HG03354 (cell line): ENCODE results near the gene SNTB2.

Experiments used
- ATAC-seq: cut with Tn5 transposase; IDR thresholded peaks from one replicate; pipeline ENCODE4 v1.9.1; 2021; ENCODE audit warnings: mild to moderate bottlenecking; ENCODE audit not compliant: unreplicated experiment, poor library complexity, severe bottlenecking

The SNTB2 gene

GRCh38 chr16:69313469-69313868, 126.5 kb downstream of the SNTB2 start:
- no peak for ATAC-seq

GRCh38 chr16:69314534-69314933, 127.6 kb downstream of the SNTB2 start:
- no peak for ATAC-seq

- ATAC-seq = no peak
These were observed 128.7 kb downstream of the SNTB2 start for GRCh38 chr16:69315486-69316311.

GRCh38 chr16:69316595-69317034, 129.7 kb downstream of the SNTB2 start:
- no peak for ATAC-seq

- ATAC-seq = no peak
These were observed 131.4 kb downstream of the SNTB2 start for GRCh38 chr16:69318177-69318910.

- ATAC-seq = no peak
These were observed 131.9 kb downstream of the SNTB2 start for GRCh38 chr16:69318911-69319289.

- no peak for ATAC-seq
These were observed 132.4 kb downstream of the SNTB2 start for GRCh38 chr16:69319381-69319780.

- no peak for ATAC-seq
These were observed 133.1 kb downstream of the SNTB2 start for GRCh38 chr16:69319826-69320739.

GRCh38 chr16:69320740-69321073, 133.7 kb downstream of the SNTB2 start:
- ATAC-seq = no peak

GRCh38 chr16:69321080-69321479, 134.1 kb downstream of the SNTB2 start:
- ATAC-seq = no peak

- ATAC-seq = no peak
These were observed 135.4 kb downstream of the SNTB2 start for GRCh38 chr16:69322343-69322742.

GRCh38 chr16:69323415-69323814, 136.5 kb downstream of the SNTB2 start:
- no peak for ATAC-seq

- no peak for ATAC-seq
These were observed 137.1 kb downstream of the SNTB2 start for GRCh38 chr16:69324013-69324531.

GRCh38 chr16:69324585-69325253, 137.8 kb downstream of the SNTB2 start:
- ATAC-seq = no peak

- ATAC-seq = no peak
These were observed 138.8 kb downstream of the SNTB2 start for GRCh38 chr16:69325784-69326171.

- ATAC-seq = no peak
These were observed 139.4 kb downstream of the SNTB2 start for GRCh38 chr16:69326172-69326873.

- no peak for ATAC-seq
These were observed 140.8 kb downstream of the SNTB2 start for GRCh38 chr16:69327585-69328310.

GRCh38 chr16:69328854-69329316, 141.9 kb downstream of the SNTB2 start:
- ATAC-seq = no peak
